HG03060 (cell line): ENCODE results near the gene MCCC2.
"Not testable (repeated sequence)": the region's sequence is repeated elsewhere in the genome, so short reads cannot be mapped to it uniquely, and the experiment has no call there.

Experiments used
- ATAC-seq: cut with Tn5 transposase; IDR thresholded peaks from one replicate; pipeline ENCODE4 v1.9.1; 2021; ENCODE audit warnings: low read depth, moderate number of reproducible peaks; ENCODE audit not compliant: unreplicated experiment

MCCC2 gene

DNA sequence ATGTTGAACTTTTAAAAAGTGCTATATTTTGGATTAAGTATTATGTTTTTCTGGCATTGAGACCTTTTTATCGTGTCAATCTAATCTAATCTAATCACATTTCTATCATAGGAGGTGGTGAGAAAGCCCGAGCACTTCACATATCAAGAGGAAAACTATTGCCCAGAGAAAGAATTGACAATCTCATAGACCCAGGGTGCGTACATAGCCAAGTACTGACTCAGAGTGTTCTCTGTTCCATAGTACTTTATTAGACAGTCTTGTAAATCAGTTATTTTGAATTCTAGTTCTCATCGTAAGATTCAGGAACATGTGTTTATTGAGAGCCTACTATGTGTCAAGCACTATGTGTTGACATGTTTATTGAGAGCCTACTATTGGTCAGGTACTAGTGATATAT lies 9.0 kb downstream of the MCCC2 start:
- ATAC-seq, result no peak

DNA sequence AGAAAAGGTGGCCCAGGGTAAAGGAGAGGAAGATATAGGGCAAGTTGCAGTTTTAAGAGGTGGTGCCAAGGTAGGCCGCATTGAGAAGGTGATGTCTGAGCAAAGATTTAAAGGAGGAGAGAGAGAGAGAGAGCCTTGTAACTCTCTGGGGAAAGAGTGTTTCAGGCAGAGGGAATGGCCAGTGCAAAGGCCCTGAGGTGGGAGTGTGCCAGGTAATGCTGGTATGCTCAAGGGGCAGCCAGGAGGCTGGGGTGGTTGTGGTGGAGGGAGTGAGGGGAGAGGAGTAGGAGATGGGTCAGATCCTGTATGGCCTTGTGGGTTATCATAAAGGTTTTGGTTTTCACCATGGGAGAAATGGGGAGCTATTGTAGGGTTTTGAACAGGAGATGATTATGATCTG lies 9.9 kb downstream of the MCCC2 start:
- ATAC-seq, result no peak

DNA sequence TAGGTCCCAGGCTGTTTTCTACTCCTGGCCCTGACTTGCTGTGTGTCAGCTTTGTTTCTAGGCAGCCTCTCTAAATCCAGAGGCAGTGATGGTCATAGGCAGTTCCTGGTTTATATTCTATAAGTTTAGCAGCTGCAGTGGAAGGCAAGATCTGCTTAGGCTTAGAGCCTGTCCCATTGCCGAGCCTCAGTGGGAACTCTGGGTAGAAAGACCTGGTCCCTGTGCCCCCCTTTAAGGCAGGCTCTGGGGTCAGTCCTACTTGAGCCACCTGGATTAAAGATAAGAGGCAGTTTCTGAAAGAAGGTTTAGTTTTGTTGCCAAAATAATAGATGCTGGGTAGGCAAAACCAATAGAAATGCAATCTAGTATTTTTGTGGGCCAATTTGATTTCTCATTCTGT lies 13.6 kb downstream of the MCCC2 start:
- no peak for ATAC-seq

DNA sequence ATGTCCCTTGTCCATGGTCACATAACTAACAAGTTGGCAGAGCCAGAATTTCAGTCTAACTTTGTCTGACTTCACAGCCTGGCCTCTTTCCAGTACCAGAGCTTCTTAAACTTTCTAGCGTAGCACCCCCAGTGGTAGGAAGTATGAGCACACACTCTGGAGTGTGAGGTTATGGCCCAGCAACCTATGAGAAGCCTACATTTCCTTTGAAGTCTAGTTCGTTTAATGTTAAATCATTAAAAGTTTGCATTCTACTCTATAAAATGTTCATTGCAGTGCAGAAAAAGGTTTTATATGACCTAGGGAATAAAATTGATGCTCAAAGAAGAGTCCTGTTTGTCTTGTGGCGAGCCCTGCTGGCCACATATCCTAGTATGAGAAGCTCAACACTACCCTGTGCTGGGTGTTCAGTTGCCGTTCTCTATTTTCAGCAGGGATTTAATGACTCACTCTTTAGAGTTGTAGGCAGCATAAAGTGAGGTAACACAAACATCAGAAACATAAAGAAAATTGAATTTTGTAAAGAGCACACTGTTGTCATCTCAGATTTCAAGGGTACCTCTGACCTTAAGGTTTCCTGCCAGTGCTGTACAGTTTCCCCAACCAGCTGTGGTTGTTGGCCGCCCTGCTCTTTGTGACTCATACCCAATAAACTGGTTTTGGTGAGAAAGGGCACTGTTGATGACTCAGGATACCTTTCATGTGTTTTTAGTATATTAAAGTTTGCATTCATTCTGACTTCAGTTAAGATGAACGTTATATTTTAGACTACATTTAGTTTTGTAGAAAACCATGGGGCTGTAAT lies 14.3 kb downstream of the MCCC2 start:
- ATAC-seq, result peak; percentile 81

DNA sequence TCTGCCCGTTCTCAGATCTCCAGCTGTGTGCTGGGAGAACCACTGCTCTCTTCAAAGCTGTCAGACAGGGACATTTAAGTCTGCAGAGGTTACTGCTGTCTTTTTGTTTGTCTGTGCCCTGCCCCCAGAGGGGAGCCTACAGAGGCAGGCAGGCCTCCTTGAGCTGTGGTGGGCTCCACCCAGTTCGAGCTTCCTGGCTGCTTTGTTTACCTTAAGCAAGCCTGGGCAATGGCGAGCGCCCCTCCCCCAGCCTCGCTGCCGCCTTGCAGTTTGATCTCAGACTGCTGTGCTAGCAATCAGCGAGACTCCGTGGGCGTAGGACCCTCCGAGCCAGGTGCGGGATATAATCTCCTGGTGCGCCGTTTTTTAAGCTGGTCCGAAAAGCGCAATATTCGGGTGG lies 22.8 kb downstream of the MCCC2 start:
- not testable (repeated sequence) for ATAC-seq

DNA sequence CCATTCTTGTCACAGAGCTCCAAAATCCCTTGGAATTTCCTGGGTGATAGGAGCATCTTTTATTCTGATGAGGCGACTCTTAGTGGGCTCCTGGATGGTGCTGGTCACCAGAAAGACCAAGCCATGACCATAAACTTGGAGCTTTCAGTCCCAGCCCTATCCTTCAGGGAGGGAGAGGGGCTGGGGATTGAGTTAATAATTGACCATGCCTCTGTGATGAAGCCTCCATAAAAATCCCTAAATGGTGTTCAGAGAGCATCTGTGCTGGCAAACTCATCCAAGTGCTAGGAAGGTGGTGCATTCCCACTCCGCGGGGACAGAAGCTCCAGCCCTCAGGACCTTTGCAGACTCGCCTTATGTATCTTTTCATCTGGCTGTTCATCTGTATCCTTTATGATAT lies 28.7 kb downstream of the MCCC2 start:
- no peak for ATAC-seq

DNA sequence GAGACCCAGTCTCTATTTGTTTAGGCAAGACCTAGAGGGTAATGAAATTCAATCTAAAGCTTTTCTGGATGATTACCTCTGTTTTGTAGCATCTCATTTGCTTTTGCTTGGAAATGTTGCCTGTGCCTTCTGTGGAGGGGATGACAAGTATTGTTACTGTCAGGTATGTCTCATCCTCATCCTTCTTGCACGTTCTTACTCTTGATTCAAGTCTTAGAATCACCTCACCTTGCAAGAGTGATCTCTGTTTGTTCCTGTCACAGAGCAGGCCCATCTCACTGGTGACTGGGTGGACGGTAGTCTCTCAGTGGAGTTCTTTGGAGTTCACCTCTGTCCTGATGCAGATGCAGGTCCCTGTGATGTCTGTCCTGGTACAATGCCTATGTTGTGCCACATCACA lies 33.5 kb downstream of the MCCC2 start:
- no peak for ATAC-seq

DNA sequence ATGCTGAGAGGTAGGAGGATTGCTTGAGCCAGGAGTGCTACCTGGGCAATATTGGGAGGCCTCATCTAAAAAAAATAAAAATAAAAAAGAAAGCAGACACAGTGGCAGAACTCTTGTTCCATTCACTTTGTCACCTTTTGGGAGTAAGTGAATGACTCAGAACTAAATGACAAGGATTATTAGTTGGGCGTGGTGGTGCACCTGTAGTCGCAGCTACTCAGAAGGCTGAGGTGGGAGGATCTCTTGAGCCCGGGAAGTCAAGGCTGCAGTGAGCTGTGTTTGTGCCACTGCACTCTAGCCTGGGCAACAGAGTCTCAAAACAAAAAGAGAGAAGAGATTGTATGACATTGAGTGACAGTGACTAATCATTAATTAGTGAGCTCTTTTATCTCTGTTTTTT lies 34.1 kb downstream of the MCCC2 start:
- no peak for ATAC-seq

DNA sequence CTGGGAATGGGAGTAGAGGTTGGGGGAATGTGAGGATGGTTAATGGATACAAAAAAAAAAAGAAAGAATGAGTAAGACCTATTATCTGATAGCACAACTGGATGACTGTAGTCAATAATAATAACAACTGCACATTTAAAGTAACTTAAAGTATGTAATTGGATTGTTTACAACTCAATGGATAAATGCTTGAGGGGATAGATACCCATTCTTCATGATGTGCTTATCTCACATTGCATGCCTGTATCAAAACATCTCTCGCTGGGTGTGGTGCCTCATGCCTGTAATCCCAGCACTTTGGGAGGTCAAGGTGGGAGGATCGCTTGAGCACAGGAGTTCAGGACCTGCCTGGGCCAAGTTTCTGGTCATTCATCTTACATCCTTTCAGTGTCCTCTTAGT lies 34.6 kb downstream of the MCCC2 start:
- no peak for ATAC-seq

DNA sequence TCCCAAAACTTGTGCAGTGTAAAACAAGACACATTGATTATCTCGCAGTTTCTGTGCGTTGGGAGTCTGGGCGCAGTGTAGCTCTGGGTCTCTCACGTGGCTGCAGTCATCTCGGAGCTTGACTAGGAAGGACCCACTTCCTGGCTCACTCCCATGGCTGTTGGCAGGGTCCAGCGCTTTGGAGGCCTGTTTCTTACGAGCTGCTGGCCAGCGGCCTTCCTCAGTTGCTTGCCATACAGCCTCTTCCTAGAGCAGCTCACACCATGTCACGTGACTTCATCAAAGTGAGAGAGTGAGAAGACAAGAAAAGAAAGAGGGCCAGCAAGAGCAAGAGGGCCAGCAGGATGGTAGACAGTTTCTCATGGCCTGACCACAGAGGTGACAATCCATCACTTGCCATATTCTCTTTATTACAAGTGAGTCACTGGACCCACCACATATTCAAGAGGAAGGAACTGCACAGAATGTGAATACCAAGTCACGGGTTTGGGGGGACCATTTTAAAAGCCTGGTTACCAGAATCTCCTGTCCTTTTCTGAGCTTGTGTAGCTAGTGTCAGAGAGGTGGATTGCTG lies 36.2 kb downstream of the MCCC2 start:
- ATAC-seq, result no peak

DNA sequence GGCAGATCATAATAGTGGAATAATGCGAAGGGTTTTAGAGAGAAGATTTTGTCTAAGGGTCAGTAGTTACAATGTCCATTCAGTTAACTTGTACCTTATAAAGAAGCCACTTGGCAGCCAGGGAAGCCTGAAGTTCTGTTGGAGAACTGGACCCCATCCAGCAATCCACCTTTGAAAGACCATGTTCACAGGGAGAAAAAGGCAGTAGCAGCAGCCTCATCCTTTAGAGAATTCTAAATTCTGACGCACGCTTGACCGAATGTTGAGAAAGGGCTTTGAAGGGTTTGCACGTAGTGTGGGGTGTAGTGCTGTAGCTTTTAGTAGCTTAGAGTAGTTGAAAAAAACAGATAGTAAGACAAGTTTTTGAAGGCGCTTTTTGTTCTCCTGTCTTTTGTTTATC lies 42.8 kb downstream of the MCCC2 start:
- ATAC-seq, result no peak

DNA sequence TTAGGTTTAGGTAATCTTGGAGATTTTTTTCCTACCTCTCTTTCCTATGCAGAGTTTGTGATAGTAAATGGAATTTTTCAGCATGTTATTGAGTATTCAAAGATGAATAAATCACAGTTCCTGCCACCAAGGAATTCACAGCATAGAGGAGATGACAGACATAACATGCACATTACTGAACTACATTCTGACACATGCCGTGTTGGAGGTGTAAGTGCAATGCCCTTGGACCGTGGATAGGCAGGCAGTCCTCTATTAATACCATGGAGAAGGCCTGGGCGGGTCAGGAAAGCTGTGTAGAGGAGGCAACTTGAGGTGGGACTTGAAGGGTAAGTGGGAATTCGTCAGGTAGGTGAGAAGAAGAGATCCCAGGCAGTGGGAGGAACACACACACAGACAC lies 43.9 kb downstream of the MCCC2 start:
- ATAC-seq, result no peak

DNA sequence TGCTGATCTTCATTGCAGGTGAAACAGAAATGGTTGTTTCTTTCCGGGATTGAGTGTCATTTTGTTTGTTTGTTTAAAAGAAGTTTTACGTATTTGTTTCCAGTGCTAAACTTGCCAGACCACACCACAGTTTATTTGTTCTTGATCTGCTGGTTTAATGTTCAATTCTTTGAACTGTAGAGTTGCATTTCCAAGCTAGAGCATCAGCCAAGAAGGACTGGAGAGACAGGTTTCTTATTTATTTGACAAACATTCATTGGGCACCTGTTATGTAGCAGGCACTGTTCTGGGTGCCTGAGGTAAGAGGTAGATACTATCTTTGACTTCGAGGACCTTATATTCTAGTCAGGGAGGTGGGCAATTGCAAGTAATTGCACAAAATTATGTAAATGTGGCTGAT lies 45.0 kb downstream of the MCCC2 start:
- ATAC-seq, result no peak

DNA sequence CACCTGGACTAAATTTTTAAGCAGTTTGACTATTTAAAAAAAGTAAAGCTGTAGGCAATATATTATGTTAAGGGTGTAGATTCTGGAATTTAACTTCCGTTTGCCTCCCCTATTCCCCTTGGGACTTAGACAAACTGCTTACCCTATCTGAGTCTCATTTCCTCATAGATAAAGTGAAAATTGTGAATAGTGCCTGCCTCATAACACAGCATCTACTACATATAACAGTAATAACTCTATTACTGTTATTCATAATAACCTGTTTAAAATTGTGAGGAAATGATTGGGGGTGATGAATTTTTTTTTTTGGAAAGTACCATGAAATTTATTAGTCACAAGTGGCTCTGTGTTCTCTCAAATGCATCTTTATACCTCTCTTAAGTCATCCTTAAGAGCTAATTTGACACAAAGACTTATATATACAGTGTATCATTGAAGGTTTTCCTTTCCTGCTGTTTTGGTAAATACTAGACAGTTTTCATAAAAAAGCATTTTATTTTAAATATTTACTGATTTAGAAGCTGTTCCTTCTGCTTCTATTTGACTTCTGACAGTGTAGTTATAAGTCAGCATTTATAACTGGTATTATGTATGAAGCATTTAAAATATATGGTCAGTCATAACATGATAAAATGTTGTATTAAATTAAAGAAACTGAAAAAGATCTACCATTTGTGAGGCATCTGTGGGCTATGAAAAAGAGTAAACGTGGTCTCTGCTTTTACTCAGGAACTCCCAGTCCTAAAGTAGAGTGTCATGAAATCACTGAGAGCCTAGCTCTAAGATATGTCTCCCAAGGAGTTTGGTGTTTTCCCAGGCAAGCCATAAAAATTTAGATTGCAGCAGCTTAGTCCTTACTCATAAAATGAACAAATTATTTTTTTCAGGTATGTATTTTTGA lies 46.4 kb downstream of the MCCC2 start:
- no peak for ATAC-seq

DNA sequence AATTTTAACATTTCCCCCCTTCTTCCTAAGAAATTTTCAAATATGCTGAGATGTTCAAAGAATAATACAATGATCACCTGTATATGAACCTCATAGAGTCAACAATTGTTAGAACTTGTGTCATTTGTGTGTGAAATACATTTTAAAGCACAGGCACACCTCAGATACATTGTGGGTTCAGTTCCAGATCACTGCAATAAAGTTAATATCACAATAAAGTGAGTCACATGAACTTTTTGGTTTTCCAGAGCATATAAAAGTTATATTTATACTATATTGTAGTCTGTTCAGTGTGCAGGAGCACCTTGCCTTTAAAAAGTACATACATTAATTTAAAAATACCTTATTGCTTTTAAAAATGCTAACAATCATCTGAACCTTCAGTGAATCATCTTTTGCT lies 50.0 kb downstream of the MCCC2 start:
- ATAC-seq, result no peak

DNA sequence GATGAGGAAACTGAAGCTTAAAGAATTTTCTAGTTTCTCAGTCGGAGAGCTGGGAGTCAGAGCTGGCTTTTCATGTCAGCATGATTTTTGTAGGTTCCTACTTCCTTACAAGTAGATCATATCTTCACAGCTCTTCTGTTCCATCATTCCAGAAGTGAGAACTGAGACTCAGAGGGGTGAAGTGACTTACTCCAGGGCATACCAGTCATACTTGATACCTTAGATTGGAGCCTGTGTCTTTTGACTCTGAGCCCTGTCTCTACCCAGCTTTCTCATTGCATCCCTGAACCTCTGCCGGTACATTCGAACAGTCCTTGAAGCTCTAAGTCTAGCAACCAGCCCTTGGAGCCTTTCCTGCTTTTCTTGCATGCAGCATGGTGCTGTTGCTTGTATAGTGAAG lies 53.3 kb downstream of the MCCC2 start:
- no peak for ATAC-seq

DNA sequence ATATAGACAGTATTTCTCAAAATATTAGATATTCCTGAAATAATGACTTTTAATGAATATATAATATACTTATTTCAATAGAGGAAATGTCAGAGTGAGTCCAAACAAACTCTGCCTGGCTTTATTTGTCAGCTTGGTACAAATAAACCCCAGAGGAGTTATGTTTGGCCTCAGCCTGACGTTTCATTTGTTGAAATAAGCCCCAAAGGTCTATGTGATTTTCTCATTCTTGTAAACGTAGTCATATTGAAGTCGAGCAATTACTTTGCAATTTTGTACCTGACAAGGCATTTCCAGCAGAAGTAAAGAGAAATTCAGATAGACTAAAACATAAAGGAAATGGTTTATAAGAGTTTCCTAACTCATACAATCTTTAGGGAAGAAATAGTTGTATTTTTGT lies 57.9 kb downstream of the MCCC2 start:
- ATAC-seq, result no peak

DNA sequence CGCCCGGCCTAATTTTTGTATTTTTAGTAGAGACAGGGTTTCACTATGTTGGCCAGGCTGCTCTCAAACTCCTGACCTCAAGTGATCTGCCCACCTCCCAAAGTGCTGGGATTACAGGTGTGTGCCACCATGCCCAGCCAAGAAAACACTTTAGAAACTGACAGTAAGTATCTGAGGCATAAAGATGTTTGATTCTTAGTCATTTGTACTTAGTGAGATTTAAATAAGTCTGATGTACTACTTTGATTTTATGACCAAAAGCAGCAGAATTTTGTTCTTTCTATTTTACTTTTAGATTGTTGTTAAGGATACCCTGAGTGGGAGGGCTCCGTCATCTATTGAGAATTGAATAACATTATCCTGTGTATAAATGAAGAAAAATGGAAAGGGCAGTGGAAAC lies 63.8 kb downstream of the MCCC2 start:
- ATAC-seq, result not testable (repeated sequence)

DNA sequence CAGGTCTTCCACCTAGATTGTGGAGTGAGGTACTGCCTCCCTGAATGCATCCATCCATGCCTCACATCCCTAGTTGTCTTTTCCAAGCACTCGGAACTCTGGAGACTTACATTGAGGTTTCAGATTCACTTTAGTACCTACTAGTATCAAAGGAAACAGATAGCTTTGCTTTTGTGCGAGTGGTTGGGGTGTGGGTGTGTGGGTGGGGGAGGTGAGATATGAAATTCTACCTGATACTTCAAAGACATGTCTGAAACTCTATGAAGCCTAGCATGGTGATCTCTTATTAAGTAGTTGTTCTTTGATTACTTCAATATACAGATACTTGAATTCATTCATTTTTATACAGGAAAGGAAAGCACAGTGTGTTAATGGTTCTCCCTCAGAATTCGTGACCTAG lies 64.4 kb downstream of the MCCC2 start:
- no peak for ATAC-seq

DNA sequence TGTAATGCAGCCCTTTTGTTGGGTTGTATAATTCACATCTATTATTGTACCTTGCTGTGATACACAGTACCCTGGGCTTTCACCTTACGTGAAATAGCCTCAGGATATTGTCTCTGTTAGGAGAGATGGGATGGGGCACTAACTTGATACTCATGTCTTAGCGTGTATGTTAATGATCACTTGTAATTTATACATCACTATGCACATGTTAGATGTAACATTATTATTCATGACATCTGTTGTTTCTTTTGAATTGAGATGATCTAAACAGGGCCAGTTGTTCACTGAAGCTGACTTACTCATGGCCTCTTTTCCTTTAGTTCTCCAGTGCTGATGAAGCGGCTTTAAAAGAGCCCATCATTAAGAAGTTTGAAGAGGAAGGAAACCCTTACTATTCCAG lies 65.2 kb downstream of the MCCC2 start:
- no peak for ATAC-seq

DNA sequence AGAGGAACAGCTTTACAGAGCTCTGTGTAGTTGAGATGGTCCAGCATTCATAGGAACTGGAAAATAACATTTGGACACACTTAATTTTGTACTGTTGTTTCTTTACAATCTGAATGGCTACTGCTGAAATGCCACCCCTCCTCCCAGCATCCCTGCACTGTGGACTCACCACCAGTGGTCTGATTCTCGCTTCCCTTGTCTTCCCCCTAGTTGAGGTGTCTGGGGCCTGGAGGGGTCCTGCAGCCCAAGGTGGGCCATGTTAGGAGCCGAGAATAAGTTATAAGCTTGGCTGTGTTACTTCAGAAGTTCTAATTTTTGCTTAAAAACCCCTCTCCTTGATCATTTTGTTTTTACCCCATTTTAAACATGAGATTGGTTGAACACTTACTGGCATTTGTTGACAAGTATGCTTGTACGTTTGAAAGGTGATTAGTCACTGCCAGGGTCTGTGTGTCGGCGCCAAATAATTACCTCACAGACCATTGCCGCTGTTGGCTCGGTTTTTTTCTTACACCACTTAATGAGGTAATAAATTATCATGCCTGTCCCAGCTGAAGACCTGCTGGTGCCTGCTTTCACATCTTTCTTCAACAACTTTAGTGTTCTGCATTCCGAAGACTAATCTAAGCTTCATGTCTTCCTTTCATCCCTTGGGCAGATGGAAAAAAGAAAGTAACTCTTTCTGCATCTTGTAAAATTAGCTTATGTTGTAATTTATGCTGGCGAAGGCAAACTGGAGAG lies 65.8 kb downstream of the MCCC2 start:
- no peak for ATAC-seq
